PC-9 (cell line): ENCODE results near the gene PTCRA. TPM values are rescaled to one million over a fixed set of nuclear protein-coding genes. Genes with fewer than 3 reads are reported as not detected.
"Not testable (repeated sequence)": the region's sequence is repeated elsewhere in the genome, so short reads cannot be mapped to it uniquely, and the experiment has no call there.

Experiments
- BruUV-seq: library from RNA; stranded (reverse); fragments of 400-500 nt; replicated peaks from 2 replicates; lab custom pipeline; 2021; lab: Mats Ljungman, UMichigan
- CTCF ChIA-PET: fragments of 300-600 bp; sonication (Branson Sonifier 250); formaldehyde crosslinking; loops from one replicate; lab custom pipeline; 2022; ENCODE audit warnings: antibody characterized with exemption; lab: Charles Lee
- POLR2A ChIA-PET: fragments of 300-600 bp; sonication (Branson Sonifier 250); formaldehyde crosslinking; loops from one replicate; lab custom pipeline; 2022; ENCODE audit warnings: antibody characterized with exemption; ENCODE audit not compliant: unreplicated experiment; lab: Charles Lee
- DNase-seq, 2 experiments: peaks; one replicate each; pipeline versions ENCODE4 v3.0.0 to v3.0.0-alpha.2; 2015 to 2022; ENCODE audit warnings: mixed read lengths in 1 of 2
- H2AFZ ChIP-seq: fragments of 200-600 bp; sonication (generic); 2 replicates; pipeline ENCODE4 v1.8.1; 2017; ENCODE audit warnings: antibody characterized with exemption
- H3F3A ChIP-seq: fragments of 200-600 bp; sonication (generic); 2 replicates; pipeline ENCODE4 v1.8.1; 2017; ENCODE audit warnings: antibody characterized with exemption, mild to moderate bottlenecking, low read depth; ENCODE audit not compliant: insufficient read depth
- H3K27ac ChIP-seq: fragments of 200-600 bp; sonication (generic); 2 replicates; pipeline ENCODE4 v1.6.1; 2016; ENCODE audit warnings: mixed run types
- H3K27me3 ChIP-seq: fragments of 200-600 bp; sonication (generic); 2 replicates; pipeline ENCODE4 v1.6.1; 2016; ENCODE audit warnings: low read depth, mixed run types; ENCODE audit not compliant: insufficient read depth
- H3K36me3 ChIP-seq: fragments of 200-600 bp; sonication (generic); 2 replicates; pipeline ENCODE4 v1.6.1; 2016; ENCODE audit warnings: low read depth, mixed run types
- H3K4me1 ChIP-seq: fragments of 200-600 bp; sonication (generic); replicated peaks from 2 replicates; pipeline ENCODE4 v1.6.1; 2016; ENCODE audit warnings: mixed run types; ENCODE audit not compliant: insufficient read depth
- H3K4me2 ChIP-seq: fragments of 200-600 bp; sonication (generic); 2 replicates; pipeline ENCODE4 v1.6.1; 2017; ENCODE audit warnings: mixed run types
- H3K4me3 ChIP-seq: fragments of 200-600 bp; sonication (generic); 2 replicates; pipeline ENCODE4 v1.6.1; 2016; ENCODE audit warnings: mixed run types
- H3K79me2 ChIP-seq: fragments of 200-600 bp; sonication (generic); 2 replicates; pipeline ENCODE4 v1.6.1; 2017; ENCODE audit warnings: low read depth, mixed run types
- H3K9me2 ChIP-seq: fragments of 200-600 bp; sonication (generic); 2 replicates; pipeline ENCODE4 v1.8.1; 2017; ENCODE audit warnings: mild to moderate bottlenecking; ENCODE audit not compliant: insufficient read depth
- H3K9me3 ChIP-seq: fragments of 200-600 bp; sonication (generic); 2 replicates; pipeline ENCODE4 v1.8.1; 2016; ENCODE audit warnings: low read depth; ENCODE audit not compliant: insufficient read depth
- H4K20me1 ChIP-seq: fragments of 200-600 bp; sonication (generic); 2 replicates; pipeline ENCODE4 v1.8.1; 2017; ENCODE audit not compliant: insufficient read depth
- CTCF ChIP-seq: fragments of 200-600 bp; sonication (generic); conservative IDR thresholded peaks from 2 replicates; pipeline ENCODE4 v1.6.1; 2017; ENCODE audit warnings: mixed run types, antibody characterized with exemption, mild to moderate bottlenecking, moderate library complexity
- EZH2 ChIP-seq: fragments of 200-600 bp; sonication (generic); IDR thresholded peaks from 2 replicates; pipeline ENCODE4 v1.8.0; 2017; ENCODE audit warnings: antibody characterized with exemption, low read depth
- intact Hi-C: fragments of 100-400 bp; cut with micrococcal nuclease; formaldehyde crosslinking; loops from one replicate; pipeline ENCODE4 v1.10.0; 2022; ENCODE audit not compliant: unreplicated experiment
- total RNA-seq: library from RNA; stranded (reverse); gene quantifications from 2 replicates; pipeline ENCODE4 v1.2.3, GENCODE V29; 2021

PTCRA gene
- total RNA-seq, 1 experiment from 2014 or later = not detected

GRCh38 chr6:42947950-42948349 is 32.1 kb downstream of the PTCRA start:
- no peaks in the 10 kb centered on the region for H3K9me2 ChIP-seq
- no peak overlapping the region for H3K4me2 ChIP-seq
- POLR2A ChIA-PET = interaction anchor here (0.7 kb wide), 1 partner anchor 9 kb away, joined by 4 read pairs; no protein-coding TSS in a partner anchor
- H2AFZ ChIP-seq = no peak overlapping the region
- no peaks in the 10 kb centered on the region for H4K20me1 ChIP-seq
- no peak overlapping the region for H3K4me3 ChIP-seq
- TF ChIP-seq CTCF (no peak), EZH2 (no peak)
- peaks cover 3% of the 10 kb centered on the region; the same call in 1 of the 2 replicates for H3F3A ChIP-seq
- intact Hi-C loops = no loop called here
- no peak for DNase-seq
- H3K36me3 ChIP-seq = no peaks in the 10 kb centered on the region
- CTCF ChIA-PET = no interaction called here
- H3K79me2 ChIP-seq = no peaks in the 10 kb centered on the region
- H3K27ac ChIP-seq = no peak overlapping the region
- H3K9me3 ChIP-seq = no peaks in the 10 kb centered on the region
- no TSS peak for BruUV-seq
- no peaks in the 10 kb centered on the region for H3K27me3 ChIP-seq
- no peaks in the 10 kb centered on the region for H3K4me1 ChIP-seq

- Histone ChIP-seq H3K9me2 (no peaks in the 10 kb centered on the region), H3K4me2 (no peak overlapping the region), H3K36me3 (no peaks in the 10 kb centered on the region), H3K9me3 (no peaks in the 10 kb centered on the region), H3F3A (no peaks in the 10 kb centered on the region; the same call in 1 of the 2 replicates), H3K27ac (no peak overlapping the region), H2AFZ (no peak overlapping the region), H3K27me3 (no peaks in the 10 kb centered on the region), H3K4me3 (no peak overlapping the region), H3K4me1 (no peaks in the 10 kb centered on the region), H4K20me1 (no peaks in the 10 kb centered on the region), H3K79me2 (no peaks in the 10 kb centered on the region)
- POLR2A ChIA-PET = no interaction called here
- CTCF ChIA-PET = no interaction called here
- DNase-seq = no peak
- intact Hi-C loops = no loop called here
- BruUV-seq = no TSS peak
- no peak for TF ChIP-seq EZH2
Observed at GRCh38 chr6:42952389-42952788, 36.5 kb downstream of the PTCRA start.

GRCh38 chr6:42954405-42954804 is 38.6 kb downstream of the PTCRA start:
- H4K20me1 ChIP-seq, H3F3A ChIP-seq, H3K9me2 ChIP-seq, intact Hi-C loops, H3K27me3 ChIP-seq, H3K9me3 ChIP-seq, H3K4me2 ChIP-seq, H3K79me2 ChIP-seq, H3K4me1 ChIP-seq, H3K4me3 ChIP-seq, CTCF ChIA-PET, H2AFZ ChIP-seq, H3K27ac ChIP-seq, POLR2A ChIA-PET, BruUV-seq, DNase-seq, H3K36me3 ChIP-seq: not testable (repeated sequence)

GRCh38 chr6:42958125-42958524 is 42.3 kb downstream of the PTCRA start:
- H3K36me3 ChIP-seq = no peaks in the 10 kb centered on the region
- H2AFZ ChIP-seq = no peak overlapping the region
- H3F3A ChIP-seq = peaks cover 9% of the 10 kb centered on the region; the same call in 1 of the 2 replicates
- peaks cover 11% of the 10 kb centered on the region for H3K4me1 ChIP-seq
- no peaks in the 10 kb centered on the region for H3K9me2 ChIP-seq
- no peaks in the 10 kb centered on the region for H3K79me2 ChIP-seq
- H3K27ac ChIP-seq = no peak overlapping the region
- H4K20me1 ChIP-seq = no peaks in the 10 kb centered on the region
- ChIA-PET POLR2A (no interaction called here), CTCF (interaction anchor here (0.5 kb wide), 1 partner anchor 26 kb away, joined by 5 read pairs; the partner anchor contains the start of gene PPP2R5D)
- no peak overlapping the region for H3K4me3 ChIP-seq
- no peaks in the 10 kb centered on the region for H3K27me3 ChIP-seq
- TF ChIP-seq CTCF (no peak), EZH2 (no peak)
- no TSS peak for BruUV-seq
- intact Hi-C loops = no loop called here
- H3K9me3 ChIP-seq = no peaks in the 10 kb centered on the region
- H3K4me2 ChIP-seq = no peak overlapping the region
- no peak for DNase-seq
